Kidney (tissue), 14 donors: ENCODE results near the gene PCAT7. TPM values are rescaled to one million over a fixed set of nuclear protein-coding genes. Genes with fewer than 3 reads are reported as not detected.

Experiments
- DNase-seq, 5 donors: peaks; one replicate each; pipeline ENCODE4 v3.0.0-alpha.2; 2013 to 2020
- FAIRE-seq: peaks from 2 replicates; lab custom pipeline; 2012; peaks lifted over from hg19 to GRCh38; lab: Jason Lieb, UNC
- H3K27ac ChIP-seq, 2 donors: one replicate each; pipeline ENCODE4 v1.7.0; 2013; ENCODE audit warnings: low read depth in 2 of 2, low read length in 2 of 2, inconsistent platforms in 1 of 2
- H3K27me3 ChIP-seq: one replicate; pipeline ENCODE4 v1.7.1; 2013; ENCODE audit warnings: low read length, inconsistent platforms; ENCODE audit not compliant: control insufficient read depth, insufficient read depth
- H3K36me3 ChIP-seq, 3 donors: one replicate each; pipeline versions ENCODE4 v1.7.0 to v1.7.1; 2013; ENCODE audit warnings: low read length in 3 of 3, control low read depth in 1 of 3, inconsistent platforms in 1 of 3; ENCODE audit not compliant: insufficient read depth in 3 of 3, control insufficient read depth in 2 of 3
- H3K4me1 ChIP-seq, 3 donors: one replicate each; pipeline versions ENCODE4 v1.7.0 to v1.7.1; 2013; ENCODE audit warnings: low read length in 3 of 3, inconsistent platforms in 1 of 3, low read depth in 1 of 3; ENCODE audit not compliant: control insufficient read depth in 2 of 3, insufficient read depth in 2 of 3
- H3K4me3 ChIP-seq, 3 donors: one replicate each; pipeline versions ENCODE4 v1.7.0 to v1.8.1; 2013; ENCODE audit warnings: low read length in 3 of 3, control low read depth in 1 of 3, inconsistent platforms in 1 of 3
- H3K9ac ChIP-seq, 3 donors: one replicate each; pipeline versions ENCODE4 v1.7.0 to v1.7.1; 2013; ENCODE audit warnings: low read length in 3 of 3, control low read depth in 1 of 3, inconsistent platforms in 1 of 3
- H3K9me3 ChIP-seq, 3 donors: one replicate each; pipeline versions ENCODE4 v1.7.0 to v1.7.1; 2013; ENCODE audit warnings: low read length in 3 of 3, control low read depth in 1 of 3, inconsistent platforms in 1 of 3; ENCODE audit not compliant: control insufficient read depth in 2 of 3, insufficient read depth in 1 of 3
- intact Hi-C: fragments of 100-400 bp; cut with DNase I; formaldehyde crosslinking; loops from one replicate; pipeline ENCODE4 v1.11.1; 2022
- polyA plus RNA-seq: library from polyadenylated mRNA; stranded (reverse); fragments of 350-450 nt; fragmentation: Illumina TruSeq; extraction: RNeasy Lipid Tissue Mini Kit (QIAGEN cat#74804); gene quantifications from one replicate; pipeline ENCODE4 v1.2.3, GENCODE V29; 2014; ENCODE audit warnings: low read depth, low replicate concordance; ENCODE audit not compliant: insufficient read depth
- total RNA-seq: library from RNA; stranded (reverse); fragmentation: NEBNext Ultra II Directional; extraction: Animal tissue kit (Norgen Biotek cat#: 25700); gene quantifications from one replicate; pipeline ENCODE4 v1.2.1, GENCODE V29; 2021
- TF ChIP-seq, protein P1 (sequence below): IDR thresholded peaks from 3 replicates; pipeline ENCODE4 v1.5.1; 2012; ENCODE audit warnings: mild to moderate bottlenecking, moderate library complexity, borderline replicate concordance; ENCODE audit not compliant: insufficient read depth; ENCODE audit errors: extremely low read depth
- donor health status: control.
- donor health status: control.
- donor health status: control.
- donor health status: control.
- donor health status: control.
- donor health status: DM: yes; HTN: yes; CAD: no.
- donor health status: Normal renal cell carcinoma (clear cell type).

Gene PCAT7
- total and polyA plus RNA-seq, 2 donors from 2014 or later, result 0.28 to 1.5 TPM

DNA sequence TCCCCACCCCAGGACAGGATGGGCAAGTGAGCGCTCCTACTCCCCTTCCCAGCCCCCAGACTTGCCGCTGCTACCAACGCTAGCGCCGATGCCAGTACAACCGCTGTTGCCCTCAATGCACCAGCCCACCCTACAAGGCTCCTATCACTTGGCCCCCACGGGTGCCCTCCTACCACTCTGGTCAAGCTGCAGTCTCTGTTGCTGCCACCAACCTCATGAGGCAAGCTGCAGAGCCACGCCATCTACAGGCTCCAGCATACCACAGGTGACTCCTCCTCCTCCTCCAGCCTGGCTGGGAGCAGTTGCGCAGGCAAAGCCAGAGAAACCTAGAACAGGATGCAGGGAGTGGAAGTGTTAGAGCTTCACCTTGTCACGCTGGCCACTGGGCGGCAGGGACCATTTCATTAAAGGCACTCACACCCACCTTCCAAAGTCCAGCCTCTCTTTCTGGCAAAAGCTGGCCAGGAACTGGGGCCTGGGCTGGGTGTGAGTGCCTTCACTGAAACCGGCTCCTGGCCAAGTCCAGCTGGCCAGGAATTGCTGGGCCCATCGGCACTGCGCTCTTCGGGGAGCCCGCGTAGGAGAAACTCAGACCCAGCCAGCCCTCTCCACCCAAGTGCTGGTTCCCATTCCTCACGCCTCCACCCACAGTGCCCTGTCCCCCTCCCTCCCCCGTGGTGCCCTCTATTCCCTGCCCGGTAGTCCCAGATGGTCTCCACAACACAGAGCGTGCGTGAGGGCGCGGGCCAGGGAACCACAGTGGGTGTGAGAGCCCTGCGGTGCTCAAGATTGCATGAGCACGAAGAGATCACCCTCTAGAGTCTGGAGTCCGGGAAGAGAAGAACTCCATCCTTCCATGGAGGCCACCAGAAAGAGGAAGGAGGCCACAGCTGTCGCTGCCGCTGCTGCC is 1.6 kb upstream of the PCAT7 start:
- Histone ChIP-seq H3K4me1 (peaks cover 0 to 2% (median 0%) of the 10 kb centered on the region in 3 donors), H3K27me3 (no peaks in the 10 kb centered on the region), H3K27ac (peak overlapping the region in 1 of 2 donors; percentile 43), H3K9me3 (no peaks in the 10 kb centered on the region), H3K4me3 (peak overlapping the region in 1 of 3 donors; percentile 66), H3K36me3 (no peaks in the 10 kb centered on the region), H3K9ac (no peak overlapping the region)
- intact Hi-C loops, result no loop called here
- TF ChIP-seq, protein P1, sequence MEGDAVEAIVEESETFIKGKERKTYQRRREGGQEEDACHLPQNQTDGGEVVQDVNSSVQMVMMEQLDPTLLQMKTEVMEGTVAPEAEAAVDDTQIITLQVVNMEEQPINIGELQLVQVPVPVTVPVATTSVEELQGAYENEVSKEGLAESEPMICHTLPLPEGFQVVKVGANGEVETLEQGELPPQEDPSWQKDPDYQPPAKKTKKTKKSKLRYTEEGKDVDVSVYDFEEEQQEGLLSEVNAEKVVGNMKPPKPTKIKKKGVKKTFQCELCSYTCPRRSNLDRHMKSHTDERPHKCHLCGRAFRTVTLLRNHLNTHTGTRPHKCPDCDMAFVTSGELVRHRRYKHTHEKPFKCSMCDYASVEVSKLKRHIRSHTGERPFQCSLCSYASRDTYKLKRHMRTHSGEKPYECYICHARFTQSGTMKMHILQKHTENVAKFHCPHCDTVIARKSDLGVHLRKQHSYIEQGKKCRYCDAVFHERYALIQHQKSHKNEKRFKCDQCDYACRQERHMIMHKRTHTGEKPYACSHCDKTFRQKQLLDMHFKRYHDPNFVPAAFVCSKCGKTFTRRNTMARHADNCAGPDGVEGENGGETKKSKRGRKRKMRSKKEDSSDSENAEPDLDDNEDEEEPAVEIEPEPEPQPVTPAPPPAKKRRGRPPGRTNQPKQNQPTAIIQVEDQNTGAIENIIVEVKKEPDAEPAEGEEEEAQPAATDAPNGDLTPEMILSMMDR, result peak; percentile 14
- FAIRE-seq, result no peak
- no peak for DNase-seq

DNA sequence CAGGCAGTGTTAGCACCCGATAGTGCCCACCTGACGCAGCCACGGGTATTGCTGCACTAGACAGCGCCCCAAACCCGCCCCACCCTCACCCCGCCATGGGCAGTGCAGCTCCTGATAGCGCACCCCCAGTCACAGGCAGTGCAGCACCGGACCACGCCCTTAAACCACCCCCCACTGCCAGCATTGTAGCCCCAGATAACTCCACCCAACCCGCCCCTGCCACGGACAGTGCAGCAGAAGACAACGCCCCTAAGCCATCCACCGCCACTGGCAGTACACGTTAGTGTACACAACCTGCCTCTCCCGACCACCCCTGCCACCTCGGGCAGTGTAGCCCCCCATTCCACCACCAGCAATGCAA is 825 bp upstream of the PCAT7 start:
- TF ChIP-seq, protein P1, result no peak
- Histone ChIP-seq H3K4me1 (peaks cover 0 to 2% (median 0%) of the 10 kb centered on the region in 3 donors), H3K27ac (no peak overlapping the region), H3K4me3 (peak overlapping the region in 2 of 3 donors; percentile 53 to 66), H3K9ac (no peak overlapping the region), H3K9me3 (no peaks in the 10 kb centered on the region), H3K36me3 (no peaks in the 10 kb centered on the region), H3K27me3 (no peaks in the 10 kb centered on the region)
- intact Hi-C loops, result no loop called here
- FAIRE-seq, result no peak
- peak in 1 of 5 donors; percentile 61 for DNase-seq

DNA sequence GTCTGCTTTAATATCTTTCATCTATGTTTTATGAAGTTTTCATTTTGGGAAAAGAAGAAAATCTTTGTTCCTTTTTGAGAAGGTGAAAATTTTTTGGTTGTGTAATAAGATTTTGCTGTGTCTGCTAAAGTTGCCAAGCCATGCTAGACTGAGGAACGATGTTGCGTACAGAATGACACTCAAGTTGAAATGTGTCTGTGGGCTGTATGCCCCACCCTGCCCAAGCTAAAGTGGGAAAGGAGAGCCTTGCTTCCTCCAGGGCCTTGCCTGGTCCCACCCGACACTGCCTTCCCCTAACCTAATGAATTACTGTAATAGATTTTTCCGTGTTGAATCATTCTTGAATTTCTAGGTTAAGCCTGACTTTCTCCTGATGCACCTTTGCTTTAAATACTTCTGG is 2.5 kb downstream of the PCAT7 start:
- H3K9me3 ChIP-seq, result no peaks in the 10 kb centered on the region
- H3K27ac ChIP-seq, result no peak overlapping the region
- intact Hi-C loops, result no loop called here
- no peaks in the 10 kb centered on the region for H3K36me3 ChIP-seq
- TF ChIP-seq, protein P1, result no peak
- H3K4me1 ChIP-seq, result peaks cover 0 to 2% (median 0%) of the 10 kb centered on the region in 3 donors
- FAIRE-seq, result no peak
- no peak for DNase-seq
- H3K27me3 ChIP-seq, result no peaks in the 10 kb centered on the region
- H3K4me3 ChIP-seq, result no peak overlapping the region
- no peak overlapping the region for H3K9ac ChIP-seq
